ENCODE results near the gene NEU4. TPM values are rescaled to one million over a fixed set of nuclear protein-coding genes. Genes with fewer than 3 reads are reported as not detected.
A peak's percentile ranks its signal among the peaks of the same experiment; 100 is the strongest.

NEU4 gene
- total and polyA plus RNA-seq, 2 of the 4 experiments (the other 2 are of a cell fraction): not detected

DNA sequence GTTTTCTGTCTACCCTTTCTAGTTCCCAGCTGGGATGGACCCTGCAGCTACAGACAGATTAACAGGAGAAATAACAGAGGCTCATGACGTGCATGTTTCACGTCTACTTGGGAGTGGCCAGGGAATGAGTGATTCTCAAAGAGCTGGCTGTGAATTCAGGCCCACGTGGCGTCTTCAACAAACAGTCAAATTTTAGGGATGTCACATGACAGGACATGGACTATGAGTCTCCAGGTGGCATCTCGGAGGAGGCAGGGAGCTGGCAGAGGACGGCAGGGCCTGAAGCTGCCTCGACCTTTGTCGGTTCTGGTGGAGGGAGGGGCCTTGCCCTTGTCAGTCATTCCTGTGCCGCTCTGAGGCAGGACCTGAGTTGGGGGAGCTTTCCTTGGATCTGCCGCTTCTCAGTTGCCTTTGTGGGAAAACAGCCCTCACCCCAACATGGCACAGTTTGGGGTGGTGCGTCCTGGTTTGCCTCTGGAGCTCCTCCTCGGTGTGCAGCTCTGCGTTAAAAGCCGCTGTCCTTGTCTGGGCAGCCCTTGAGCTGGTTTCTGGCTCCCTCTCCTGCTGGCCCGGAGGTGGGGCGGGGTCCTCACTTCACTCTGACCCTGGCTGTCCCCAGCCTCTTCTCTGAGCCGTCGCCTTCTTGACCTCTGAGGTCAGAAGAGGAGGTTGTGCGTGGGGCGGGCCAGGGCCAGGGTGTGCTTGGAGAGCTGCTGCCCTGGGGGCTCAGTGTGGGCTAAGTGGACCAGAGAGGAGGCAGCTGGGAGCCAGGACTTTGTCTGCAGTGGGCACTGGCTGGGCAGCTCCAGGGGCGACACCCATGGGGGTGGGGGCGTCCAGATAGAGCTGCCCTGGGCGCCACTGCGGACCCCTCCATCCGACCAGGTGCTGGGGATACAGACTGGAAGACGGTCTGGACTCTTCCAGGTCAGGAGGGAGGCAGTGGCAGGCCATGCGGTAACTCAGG, 44.4 kb upstream of the NEU4 start:
- H4K20me1 ChIP-seq (ENCODE audit: insufficient read depth, low read length): peaks cover 7% of the 10 kb centered on the region
- CTCF ChIA-PET: no interaction called here
- H2BK15ac ChIP-seq (ENCODE audit: low read depth, low read length): no peak overlapping the region
- H3K56ac ChIP-seq (ENCODE audit: extremely low read depth, insufficient read depth, low read length): no peak overlapping the region
- H2AK9ac ChIP-seq (replicated peaks; ENCODE audit: low read depth, low read length, poor library complexity): peak overlapping the region; percentile 15
- no peak overlapping the region for H2BK5ac ChIP-seq (ENCODE audit: low read depth, low read length, poor library complexity, severe bottlenecking)
- H4K5ac ChIP-seq (ENCODE audit: low read depth, low read length): no peak overlapping the region
- H3K4me3 ChIP-seq (ENCODE audit: insufficient read depth, low read depth, low read length): no peak overlapping the region
- no peaks in the 10 kb centered on the region for H3K9me1 ChIP-seq (ENCODE audit: insufficient read depth, low read length)
- intact Hi-C loops (cut with micrococcal nuclease): no loop called here
- H3K23ac ChIP-seq (ENCODE audit: low read depth, low read length): no peak overlapping the region
- no peaks in the 10 kb centered on the region for H3K27me3 ChIP-seq (ENCODE audit: control insufficient read depth, insufficient read depth, low read length)
- H3K14ac ChIP-seq (replicated peaks; ENCODE audit: low read depth, low read length): no peak overlapping the region
- H4K8ac ChIP-seq (ENCODE audit: low read depth in 2 of 2, low read length in 2 of 2): no peak overlapping the region
- POLR2A ChIA-PET (ENCODE audit: unreplicated experiment): no interaction called here
- no peak overlapping the region for H4K91ac ChIP-seq (ENCODE audit: insufficient read depth, low read depth, low read length)
- H3K4me2 ChIP-seq (ENCODE audit: low read depth, low read length): no peak overlapping the region
- H2BK120ac ChIP-seq (ENCODE audit: low read depth, low read length): no peak overlapping the region
- ATAC-seq (ENCODE audit: low read depth) (no peak), DNase-seq (no peak)
- BruUV-seq (replicated peaks): no TSS peak
- H2BK20ac ChIP-seq (ENCODE audit: low read depth, low read length): no peak overlapping the region
- WGBS, 2 experiments (ENCODE audit: extremely low coverage in 2 of 2, insufficient read length in 1 of 2): 89% methylated on average over 13 of the region's 27 CpGs; no CpG with 5 or more reads in 1 of the 2 experiments
- H2AFZ ChIP-seq (replicated peaks; ENCODE audit: low read length, poor library complexity): no peak overlapping the region
- no peak overlapping the region for H3K9ac ChIP-seq (ENCODE audit: low read depth, low read length)
- H3K4me1 ChIP-seq (ENCODE audit: control insufficient read depth, insufficient read depth, low read length): no peaks in the 10 kb centered on the region
- no peak overlapping the region for H3K18ac ChIP-seq (ENCODE audit: low read depth, low read length)
- no peaks in the 10 kb centered on the region for H3K9me3 ChIP-seq (ENCODE audit: control insufficient read depth, insufficient read depth, low read length)
- peaks cover 0 to 4% of the 10 kb centered on the region in 2 experiments; a peak in 1 of 4 replicates for H3K79me1 ChIP-seq (ENCODE audit: low read depth in 1 of 2, low read length in 2 of 2)
- dilution Hi-C loops (cut with HindIII; ENCODE audit: low sequenced_read_pairs, unreplicated experiment): no loop called here
- H3K4ac ChIP-seq (ENCODE audit: low read depth, low read length): no peak overlapping the region
- in situ Hi-C loops (cut with MboI; ENCODE audit: low sequenced_read_pairs): no loop called here
- peaks cover 22% of the 10 kb centered on the region for H3K36me3 ChIP-seq (ENCODE audit: control insufficient read depth, insufficient read depth, low read length)
- H2AK5ac ChIP-seq (ENCODE audit: low read depth, low read length): no peak overlapping the region
- no peak overlapping the region for H3K27ac ChIP-seq (ENCODE audit: insufficient read depth, low read length)
- TF ChIP-seq BHLHE40 (IDR thresholded peaks at IDR 0.05; ENCODE audit: low read depth, low read length) (no peak), CTCF (conservative IDR thresholded peaks at IDR 0.05; ENCODE audit: low read depth, low read length) (no peak), RFX5 (IDR thresholded peaks at IDR 0.05; ENCODE audit: low read depth, low read length) (no peak), RAD21 (IDR thresholded peaks at IDR 0.05; ENCODE audit: low read length) (no peak), SMC3 (IDR thresholded peaks at IDR 0.05; ENCODE audit: low read depth, low read length) (no peak), MAFK (IDR thresholded peaks at IDR 0.05; ENCODE audit: low read depth, low read length) (no peak), MAZ (IDR thresholded peaks at IDR 0.05; ENCODE audit: borderline replicate concordance, low read depth, low read length) (no peak), USF2 (IDR thresholded peaks at IDR 0.05; ENCODE audit: low read depth, low read length) (no peak), RCOR1 (IDR thresholded peaks at IDR 0.05; ENCODE audit: insufficient replicate concordance, low read length) (no peak), CHD1 (IDR thresholded peaks at IDR 0.05; ENCODE audit: low read depth, low read length) (no peak)
- TF ChIP-seq, protein P1, sequence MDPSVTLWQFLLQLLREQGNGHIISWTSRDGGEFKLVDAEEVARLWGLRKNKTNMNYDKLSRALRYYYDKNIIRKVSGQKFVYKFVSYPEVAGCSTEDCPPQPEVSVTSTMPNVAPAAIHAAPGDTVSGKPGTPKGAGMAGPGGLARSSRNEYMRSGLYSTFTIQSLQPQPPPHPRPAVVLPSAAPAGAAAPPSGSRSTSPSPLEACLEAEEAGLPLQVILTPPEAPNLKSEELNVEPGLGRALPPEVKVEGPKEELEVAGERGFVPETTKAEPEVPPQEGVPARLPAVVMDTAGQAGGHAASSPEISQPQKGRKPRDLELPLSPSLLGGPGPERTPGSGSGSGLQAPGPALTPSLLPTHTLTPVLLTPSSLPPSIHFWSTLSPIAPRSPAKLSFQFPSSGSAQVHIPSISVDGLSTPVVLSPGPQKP (IDR thresholded peaks at IDR 0.05; ENCODE audit: borderline replicate concordance, low read depth, low read length): no peak
